OCI-LY7 (cell line): ENCODE measurements around the gene PHF21B. TPM values are rescaled to one million over a fixed set of nuclear protein-coding genes. Genes with fewer than 3 reads are reported as not detected.

Source experiments
- BruUV-seq: library from RNA; stranded (reverse); fragments of 400-500 nt; replicated peaks from 2 replicates; lab custom pipeline; 2021; lab: Mats Ljungman, UMichigan
- CTCF ChIA-PET: fragments of 300-600 bp; sonication (Branson Sonifier 250); formaldehyde crosslinking; loops from one replicate; lab custom pipeline; 2022; ENCODE audit warnings: antibody characterized with exemption; ENCODE audit not compliant: unreplicated experiment; lab: Charles Lee
- POLR2A ChIA-PET: fragments of 300-600 bp; sonication (Branson Sonifier 250); formaldehyde crosslinking; loops from one replicate; lab custom pipeline; 2022; ENCODE audit warnings: antibody characterized with exemption; lab: Charles Lee
- DNase-seq: peaks from one replicate; pipeline ENCODE4 v3.0.0-alpha.2; 2015; ENCODE audit warnings: low spot score
- H2AFZ ChIP-seq: fragments of 200-600 bp; sonication (generic), shearing (Covaris generic); 2 replicates; pipeline ENCODE4 v1.6.1; 2014; ENCODE audit warnings: mild to moderate bottlenecking, antibody characterized with exemption, low read length, moderate library complexity
- H3K27ac ChIP-seq: fragments of 200-600 bp; sonication (generic); 2 replicates; pipeline ENCODE4 v1.5.1; 2014; ENCODE audit warnings: mixed run types, low read depth, mild to moderate bottlenecking, moderate library complexity, low read length, inconsistent platforms; ENCODE audit not compliant: poor library complexity, severe bottlenecking
- H3K36me3 ChIP-seq: fragments of 200-600 bp; sonication (generic); 2 replicates; pipeline ENCODE4 v1.6.1; 2014; ENCODE audit warnings: mild to moderate bottlenecking, antibody characterized with exemption, low read length, moderate library complexity, mixed read lengths; ENCODE audit not compliant: insufficient read depth
- H3K4me1 ChIP-seq: fragments of 200-600 bp; sonication (generic); 2 replicates; pipeline ENCODE4 v1.5.1; 2014; ENCODE audit warnings: mild to moderate bottlenecking, low read length; ENCODE audit not compliant: insufficient read depth, poor library complexity, severe bottlenecking
- H3K4me2 ChIP-seq: fragments of 200-600 bp; sonication (generic); 2 replicates; pipeline ENCODE4 v1.6.1; 2014; ENCODE audit warnings: mild to moderate bottlenecking, low read length
- H3K4me3 ChIP-seq: fragments of 200-600 bp; sonication (generic); 2 replicates; pipeline ENCODE4 v1.5.1; 2014; ENCODE audit warnings: mild to moderate bottlenecking, low read depth, low read length; ENCODE audit not compliant: poor library complexity, severe bottlenecking
- H3K79me2 ChIP-seq: fragments of 200-600 bp; sonication (generic); 2 replicates; pipeline ENCODE4 v1.6.1; 2016; ENCODE audit warnings: low read depth, mild to moderate bottlenecking, low read length, moderate library complexity, mixed read lengths; ENCODE audit not compliant: insufficient read depth
- H3K9me2 ChIP-seq: fragments of 200-600 bp; sonication (generic); 2 replicates; pipeline ENCODE4 v1.6.1; 2016; ENCODE audit warnings: mild to moderate bottlenecking, low read length, mixed read lengths; ENCODE audit not compliant: insufficient read depth
- H3K9me3 ChIP-seq: fragments of 200-600 bp; sonication (generic); 2 replicates; pipeline ENCODE4 v1.6.1; 2014; ENCODE audit warnings: mild to moderate bottlenecking, mixed run types, low read length, mixed read lengths
- H4K20me1 ChIP-seq: fragments of 200-600 bp; sonication (generic); 2 replicates; pipeline ENCODE4 v1.6.1; 2014; ENCODE audit warnings: mild to moderate bottlenecking, antibody characterized with exemption, low read length, moderate library complexity, mixed read lengths; ENCODE audit not compliant: insufficient read depth
- CTCF ChIP-seq: fragments of 200-600 bp; sonication (generic); conservative IDR thresholded peaks from 2 replicates; pipeline ENCODE4 v1.5.1; 2014; ENCODE audit warnings: mild to moderate bottlenecking, antibody characterized with exemption, low read length, moderate library complexity, mixed read lengths
- EZH2phosphoT487 ChIP-seq: fragments of 200-600 bp; sonication (generic); IDR thresholded peaks from 2 replicates; pipeline ENCODE4 v1.6.1; 2018; ENCODE audit warnings: low read depth, borderline replicate concordance, mild to moderate bottlenecking, mixed run types, antibody characterized with exemption, low read length, moderate library complexity, mixed read lengths
- intact Hi-C: fragments of 100-400 bp; cut with micrococcal nuclease; formaldehyde crosslinking; loops from one replicate; pipeline ENCODE4 v1.10.0; 2022; ENCODE audit not compliant: unreplicated experiment
- total RNA-seq, 2 experiments: library from RNA; depleted of rRNA in 1 of 2; stranded (reverse); fragments of >200 nt in 1 of 2; shearing (Covaris generic) in 1 of 2; gene quantifications; 2 replicates each; pipeline ENCODE4 v1.2.3, GENCODE V29; 2014 to 2022

Gene PHF21B
- total RNA-seq, 2 experiments from 2014 or later = 9.4 to 12.4 TPM

GRCh38 chr22:45034821-45035220 lies 25.0 kb upstream of the PHF21B start:
- Histone ChIP-seq H4K20me1 (no peaks in the 10 kb centered on the region), H3K4me3 (no peak overlapping the region), H3K36me3 (no peaks in the 10 kb centered on the region), H3K9me3 (no peaks in the 10 kb centered on the region), H3K27ac (no peak overlapping the region), H3K79me2 (no peaks in the 10 kb centered on the region), H3K4me2 (no peak overlapping the region), H3K9me2 (no peaks in the 10 kb centered on the region), H2AFZ (no peak overlapping the region), H3K4me1 (no peaks in the 10 kb centered on the region)
- CTCF ChIA-PET = no interaction called here
- POLR2A ChIA-PET = no interaction called here
- no peak for DNase-seq
- TF ChIP-seq EZH2phosphoT487 (no peak), CTCF (no peak)
- BruUV-seq = no TSS peak
- intact Hi-C loops = no loop called here

- no peaks in the 10 kb centered on the region for H3K79me2 ChIP-seq
- no peaks in the 10 kb centered on the region for H3K9me2 ChIP-seq
- TF ChIP-seq EZH2phosphoT487 (no peak), CTCF (no peak)
- no peaks in the 10 kb centered on the region for H3K4me1 ChIP-seq
- CTCF ChIA-PET = no interaction called here
- no peak overlapping the region for H2AFZ ChIP-seq
- POLR2A ChIA-PET = no interaction called here
- no peaks in the 10 kb centered on the region for H3K9me3 ChIP-seq
- intact Hi-C loops = no loop called here
- no peak overlapping the region for H3K4me2 ChIP-seq
- H3K27ac ChIP-seq = no peak overlapping the region
- no peaks in the 10 kb centered on the region for H3K36me3 ChIP-seq
- BruUV-seq = no TSS peak
- no peak for DNase-seq
- H3K4me3 ChIP-seq = no peak overlapping the region
- H4K20me1 ChIP-seq = no peaks in the 10 kb centered on the region
Measured at GRCh38 chr22:45034156-45034555, 24.4 kb upstream of the PHF21B start.

- H3K9me2 ChIP-seq = no peaks in the 10 kb centered on the region
- TF ChIP-seq CTCF = no peak
- no peak for TF ChIP-seq EZH2phosphoT487
- H3K4me3 ChIP-seq = no peak overlapping the region
- H3K4me1 ChIP-seq = no peaks in the 10 kb centered on the region
- H3K4me2 ChIP-seq = no peak overlapping the region
- H4K20me1 ChIP-seq = no peaks in the 10 kb centered on the region
- no peak overlapping the region for H3K27ac ChIP-seq
- no peak overlapping the region for H2AFZ ChIP-seq
- no peaks in the 10 kb centered on the region for H3K36me3 ChIP-seq
- POLR2A ChIA-PET = no interaction called here
- CTCF ChIA-PET = no interaction called here
- BruUV-seq = no TSS peak
- intact Hi-C loops = no loop called here
- no peaks in the 10 kb centered on the region for H3K79me2 ChIP-seq
- no peak for DNase-seq
- H3K9me3 ChIP-seq = no peaks in the 10 kb centered on the region
Measured at GRCh38 chr22:45033136-45033535, 23.3 kb upstream of the PHF21B start.
